Stimulated activated CD4-positive, alpha-beta T cell treated with anti-CD3 and anti-CD28 coated beads, Interleukin-4, amount 100 ng/mL, for 1 hour (primary cell): ENCODE data around the gene ITPK1.

Source experiments
- DNase-seq: peaks from one replicate; pipeline ENCODE4 v3.0.0-alpha.2; 2020

Gene ITPK1

DNA sequence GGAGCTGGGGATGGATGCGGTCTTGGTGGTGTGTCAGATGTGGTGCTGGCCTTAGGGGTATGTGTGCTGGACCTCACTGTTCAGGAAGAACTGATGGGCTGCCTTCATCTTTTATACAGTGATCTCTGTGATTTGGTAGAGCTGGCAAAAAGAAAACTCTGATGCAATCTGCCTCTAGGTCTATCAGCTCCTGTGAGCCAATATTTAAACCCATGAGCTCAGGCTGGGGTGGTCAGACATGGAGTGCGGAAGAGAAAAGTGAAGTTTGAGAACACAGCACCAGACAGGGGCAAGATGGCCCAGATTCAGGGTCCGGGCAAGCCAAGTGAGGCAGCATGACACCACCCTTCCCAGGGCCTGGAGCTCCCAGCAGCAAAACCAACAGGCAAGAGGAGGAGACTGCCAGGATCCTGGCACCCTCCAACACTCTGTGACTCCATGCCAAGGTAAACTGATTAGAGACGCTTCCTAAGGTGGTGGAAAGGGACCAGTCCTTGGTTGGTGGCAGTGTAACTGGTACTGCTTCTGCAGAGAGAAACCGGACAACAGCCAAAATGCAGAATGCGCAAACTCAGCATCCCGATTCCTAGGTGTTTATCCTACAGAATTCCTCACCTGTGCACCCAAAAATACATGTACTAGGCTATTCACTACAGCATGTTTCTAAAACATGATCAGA, 110.5 kb downstream of the ITPK1 start:
- DNase-seq = no peak

DNA sequence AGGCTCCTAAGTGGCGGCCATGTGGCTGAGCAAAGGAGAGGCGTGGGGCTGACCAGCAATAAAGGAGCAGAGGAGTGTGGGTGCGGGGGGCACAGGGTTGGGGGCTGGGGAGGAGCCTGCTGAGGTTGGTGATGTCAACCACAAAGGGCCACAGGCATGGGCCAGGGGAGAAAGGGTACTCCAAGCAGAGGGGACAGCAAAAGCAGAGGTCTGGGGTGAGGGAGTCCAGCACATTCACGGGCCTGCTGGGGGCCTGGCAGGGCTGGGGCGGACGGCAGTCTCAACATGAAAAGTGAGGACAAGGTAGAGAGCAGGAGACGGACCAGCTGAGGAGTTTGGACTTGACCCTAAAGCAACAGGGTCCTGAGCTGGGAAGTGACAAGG, 111.0 kb downstream of the ITPK1 start:
- no peak for DNase-seq

DNA sequence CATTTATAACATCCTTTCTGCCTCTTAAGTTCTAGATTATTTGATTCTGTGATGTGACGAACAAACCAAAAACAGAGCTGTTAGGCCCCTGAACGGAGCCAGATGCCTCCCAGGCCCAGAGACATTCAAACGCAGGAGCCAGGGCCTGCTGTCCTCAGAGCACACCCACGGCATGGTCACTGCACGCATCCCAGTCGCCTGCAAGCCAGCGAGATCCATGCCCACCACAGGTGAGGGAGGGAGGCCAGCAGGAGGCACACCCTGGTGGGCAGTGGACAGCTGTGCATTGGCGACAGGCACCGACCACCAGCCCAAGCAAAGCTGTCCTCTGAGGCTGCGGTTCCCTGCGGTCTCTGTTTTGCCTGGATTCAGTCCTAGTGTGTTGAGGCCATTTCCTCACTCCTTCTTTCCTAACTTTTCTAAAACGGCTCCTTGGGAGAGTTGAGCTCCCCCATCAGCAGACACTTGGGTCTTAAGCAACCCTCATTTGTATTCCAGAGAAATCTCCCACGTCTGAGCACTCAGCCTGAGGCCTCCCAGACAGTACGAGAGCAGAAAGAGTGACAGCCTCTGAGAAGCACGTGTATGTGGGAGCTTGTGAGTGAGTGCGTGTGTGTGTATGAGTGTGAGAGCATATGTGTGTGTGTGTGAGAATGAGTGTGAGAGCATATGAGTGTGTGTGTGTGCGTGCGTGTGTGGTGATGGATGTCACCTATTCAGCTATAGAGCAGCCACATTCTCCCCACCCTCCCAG, 111.6 kb downstream of the ITPK1 start:
- no peak for DNase-seq

DNA sequence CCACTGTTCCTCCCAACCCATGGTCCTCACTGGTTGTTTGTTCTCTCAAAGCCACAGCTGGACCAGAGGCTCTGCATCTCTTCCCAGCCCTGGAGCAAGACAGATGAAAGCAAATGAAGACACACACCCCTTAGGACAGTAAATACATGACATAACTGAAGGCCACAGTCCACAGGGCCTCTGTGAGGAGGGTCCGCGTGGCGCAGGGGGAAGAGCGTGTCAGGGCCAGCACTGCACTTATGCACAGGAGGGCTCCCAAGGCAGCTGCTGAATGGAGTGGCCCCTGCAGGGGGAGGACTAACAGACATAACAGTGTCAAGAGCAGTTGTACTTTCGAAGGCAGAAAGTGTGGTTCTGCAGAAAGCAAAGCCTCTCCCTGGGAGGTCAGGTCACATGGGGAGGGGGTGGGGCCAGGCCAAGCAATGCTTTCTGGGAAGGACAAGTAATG, 112.8 kb downstream of the ITPK1 start:
- DNase-seq = no peak

DNA sequence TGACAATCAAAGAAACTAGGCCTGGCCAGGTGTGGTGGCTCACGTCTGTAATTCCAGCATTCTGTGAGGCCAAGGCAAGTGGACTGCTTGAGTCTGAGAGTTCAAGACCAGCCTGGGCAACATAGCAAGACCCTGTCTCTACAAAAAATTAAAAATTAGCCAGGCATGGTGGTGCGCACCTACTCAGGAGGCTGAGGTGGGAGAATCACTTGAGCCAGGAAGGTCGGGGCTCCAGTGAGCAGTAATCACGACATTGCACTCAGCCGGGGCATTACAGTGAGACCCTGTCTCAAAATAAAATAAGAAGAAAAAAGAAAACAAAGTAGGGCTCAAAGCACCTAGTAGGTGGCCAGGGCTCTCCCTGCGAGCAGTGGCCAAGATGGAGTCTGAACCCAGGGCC, 113.7 kb downstream of the ITPK1 start:
- no peak for DNase-seq

DNA sequence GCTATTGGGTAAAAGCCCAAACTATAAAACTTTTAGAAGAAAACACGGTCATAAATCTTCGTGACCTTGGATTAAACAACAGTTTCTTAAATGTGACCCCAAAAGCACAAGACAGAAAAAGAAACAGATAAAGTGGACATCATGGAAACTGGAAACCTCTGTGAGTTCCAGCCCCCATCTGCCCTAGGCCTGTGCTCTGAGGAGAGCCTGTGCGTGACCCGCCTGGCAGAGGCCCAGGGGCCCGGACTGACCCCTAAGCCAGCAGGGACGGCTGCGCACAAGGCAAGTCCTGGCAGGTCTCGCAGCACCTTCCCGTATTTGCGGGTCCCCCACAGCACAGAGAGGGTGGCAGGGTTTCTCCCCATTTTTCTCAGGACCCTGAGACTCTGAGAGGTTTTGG, 116.8 kb downstream of the ITPK1 start:
- DNase-seq = no peak

DNA sequence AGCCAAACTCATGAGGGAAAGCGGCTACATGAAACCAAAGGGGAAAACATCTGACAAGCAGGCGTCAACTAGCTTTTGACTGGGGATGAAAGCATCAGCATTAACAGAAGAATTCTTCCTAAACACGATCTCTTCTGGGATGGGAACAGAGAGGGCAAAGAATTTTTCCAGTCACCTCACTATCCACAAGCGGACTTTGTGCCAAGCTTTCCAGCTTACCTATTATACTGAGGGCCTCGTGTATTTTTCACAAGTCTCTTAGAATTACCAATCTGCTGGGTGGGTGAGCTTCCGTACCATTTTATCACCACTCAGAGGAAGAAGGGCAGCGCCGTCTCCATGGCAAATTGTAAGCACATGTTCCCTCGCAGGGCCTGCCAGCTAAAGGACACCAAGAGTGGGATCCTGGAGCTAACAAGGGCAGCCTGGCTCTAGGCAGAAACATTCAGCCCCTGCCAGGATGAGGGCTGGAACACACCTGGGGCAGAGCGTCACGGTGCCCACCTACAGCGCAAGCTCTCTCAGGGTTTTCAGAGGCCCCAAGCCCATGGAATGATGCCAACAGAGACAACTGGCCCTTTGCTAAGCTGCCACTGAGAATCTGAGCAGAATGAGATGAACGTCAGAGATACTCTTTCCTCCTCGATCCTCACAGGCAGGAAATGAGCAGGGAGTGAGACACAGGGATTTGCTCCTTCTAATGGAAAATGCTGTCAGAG, 118.2 kb downstream of the ITPK1 start:
- DNase-seq = no peak

DNA sequence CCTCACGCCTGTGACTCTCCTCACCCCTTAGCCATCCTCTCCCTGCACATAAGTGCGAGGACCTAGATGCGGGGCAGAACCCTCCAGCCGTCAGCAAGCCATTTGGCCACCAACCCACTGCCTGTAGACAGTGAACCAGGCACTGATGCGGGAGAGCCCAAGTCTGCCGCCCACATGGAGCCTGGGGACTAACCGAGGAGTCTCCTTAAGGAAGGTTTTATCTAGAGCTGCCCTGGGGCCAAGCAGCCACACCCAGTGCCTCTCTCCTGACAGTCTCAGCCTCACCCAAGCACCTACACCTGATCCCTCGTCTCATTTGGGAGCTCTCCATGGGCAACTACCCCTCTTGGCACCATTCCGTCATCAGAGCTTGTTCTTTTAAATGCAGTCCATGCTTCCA, 120.1 kb downstream of the ITPK1 start:
- DNase-seq = no peak

DNA sequence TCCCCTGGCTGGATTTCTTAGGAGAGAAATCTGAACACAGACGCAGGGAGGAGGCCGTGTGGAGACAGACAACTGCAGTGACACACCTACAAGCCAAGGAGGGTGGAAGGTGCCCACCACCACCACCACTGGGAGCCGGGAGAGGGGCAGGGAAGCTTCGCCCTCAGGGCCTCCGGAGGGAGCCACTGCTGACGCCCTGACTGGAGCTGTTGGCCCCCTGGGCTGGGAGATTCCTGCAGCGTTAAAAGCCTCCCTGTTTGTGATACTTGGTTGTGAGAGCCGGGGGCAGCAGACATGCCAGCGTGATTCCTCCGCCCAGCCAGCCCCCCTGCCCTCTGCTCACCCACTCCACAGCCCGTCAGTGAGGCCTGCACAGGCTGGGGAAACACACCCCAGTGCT, 120.8 kb downstream of the ITPK1 start:
- no peak for DNase-seq

DNA sequence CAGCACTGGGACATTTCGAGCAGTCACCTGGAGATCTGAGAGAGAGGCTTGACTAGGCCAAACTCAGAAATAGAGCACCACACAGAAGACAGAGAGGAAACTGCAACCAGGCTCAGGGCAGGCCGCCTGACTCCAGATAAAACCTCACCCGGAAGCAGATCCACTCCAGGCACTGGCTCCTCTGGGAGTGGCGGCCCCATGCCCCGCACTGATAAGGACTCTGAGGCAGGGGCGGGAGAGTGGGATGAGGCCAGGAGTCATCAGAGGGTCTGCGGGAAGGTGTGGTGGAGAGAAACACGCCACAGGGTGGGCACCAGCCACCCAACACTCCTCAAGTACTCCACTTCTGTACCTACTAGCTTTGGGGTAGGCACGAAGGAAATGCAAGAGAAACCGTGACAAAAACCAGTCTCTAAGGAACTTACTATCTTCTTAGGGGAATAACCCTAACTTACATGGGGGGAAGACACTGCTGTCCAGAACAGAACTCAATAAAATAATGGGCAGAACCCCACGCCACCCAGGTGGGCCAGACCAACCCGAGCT, 121.5 kb downstream of the ITPK1 start:
- no peak for DNase-seq

DNA sequence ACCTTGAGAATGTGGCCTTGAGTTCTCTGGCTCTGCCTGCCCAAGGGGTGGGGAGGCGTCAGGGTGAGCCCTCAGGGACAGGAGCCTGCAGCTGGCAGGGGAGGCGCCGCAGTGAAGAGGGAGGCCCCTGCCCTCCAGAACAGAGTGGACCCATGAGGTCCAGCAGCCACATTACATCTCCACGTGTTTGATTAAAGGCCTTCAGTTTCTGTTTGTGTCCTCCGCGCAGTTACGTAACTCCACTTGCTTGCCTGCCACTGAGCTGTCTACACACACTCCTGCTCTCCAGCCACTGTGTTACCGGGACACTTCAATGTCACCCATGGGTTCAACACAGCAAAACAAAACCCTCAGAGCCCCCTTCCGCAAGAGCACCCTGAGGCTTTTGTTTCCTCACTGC, 122.4 kb downstream of the ITPK1 start:
- DNase-seq = no peak

DNA sequence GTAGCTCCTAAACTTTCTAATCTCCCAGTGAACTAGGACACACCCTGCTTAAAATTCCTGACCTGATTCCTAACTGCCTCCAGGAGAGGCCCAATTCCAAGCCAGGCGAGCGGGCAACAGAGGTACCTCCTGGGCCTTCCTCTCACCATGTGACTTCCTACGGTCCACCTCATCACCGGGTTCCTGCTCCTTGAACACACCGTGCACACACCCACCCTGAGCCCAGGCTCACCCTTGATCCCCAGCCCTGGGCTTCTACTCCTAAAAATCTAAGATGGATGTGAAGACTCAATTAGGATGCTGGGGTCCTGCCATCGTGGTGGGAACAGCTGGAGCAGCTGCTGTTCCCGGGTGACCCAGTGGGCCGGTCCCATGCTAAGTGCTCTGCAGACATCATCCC, 124.2 kb downstream of the ITPK1 start:
- no peak for DNase-seq

DNA sequence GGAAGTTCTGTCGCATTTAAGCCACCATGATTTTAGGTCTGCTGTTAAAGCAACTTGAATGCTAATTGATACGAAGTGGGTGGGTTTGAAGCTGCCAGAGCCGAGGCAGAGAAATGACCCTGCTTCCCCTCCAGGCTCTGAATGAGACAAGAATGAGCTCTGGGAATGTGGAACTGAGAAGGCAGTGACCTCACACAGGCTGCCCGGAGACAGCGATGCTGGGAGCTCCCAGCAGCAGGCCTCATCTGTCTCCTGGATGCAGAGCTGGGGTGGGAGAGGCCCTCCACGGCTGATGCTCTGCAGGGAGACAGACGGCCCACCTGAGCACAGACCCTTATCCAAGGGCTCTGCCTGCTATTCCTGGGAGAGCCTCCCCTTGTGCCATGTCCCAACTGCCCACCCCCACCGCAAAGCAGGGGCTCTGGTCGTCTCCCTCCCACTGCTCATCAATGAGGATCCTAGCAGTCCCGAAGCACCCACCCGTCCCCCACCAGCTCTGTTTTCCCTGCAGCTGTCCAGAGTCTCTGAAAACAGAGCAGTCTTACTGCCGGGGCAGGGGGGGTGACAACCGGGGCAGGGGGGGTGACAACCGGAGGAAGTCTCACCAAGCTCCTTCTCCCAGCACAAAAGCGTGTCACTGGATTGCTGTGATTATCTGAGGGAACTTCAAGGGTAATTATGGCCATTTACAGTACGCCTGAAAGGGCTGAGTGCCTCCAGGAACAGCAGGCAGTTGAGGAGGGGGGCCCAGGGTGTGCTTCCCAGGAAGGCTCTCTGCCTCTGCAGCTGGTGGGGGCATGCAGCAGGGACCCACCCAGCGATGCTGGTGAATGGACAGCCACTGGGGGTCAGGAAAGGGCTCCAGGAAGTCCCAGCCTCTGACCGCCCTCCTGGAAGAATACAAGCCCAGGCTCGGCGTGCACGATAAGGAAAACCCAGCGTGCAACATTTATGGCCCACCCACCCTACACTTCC, 125.0 kb downstream of the ITPK1 start:
- DNase-seq = no peak

DNA sequence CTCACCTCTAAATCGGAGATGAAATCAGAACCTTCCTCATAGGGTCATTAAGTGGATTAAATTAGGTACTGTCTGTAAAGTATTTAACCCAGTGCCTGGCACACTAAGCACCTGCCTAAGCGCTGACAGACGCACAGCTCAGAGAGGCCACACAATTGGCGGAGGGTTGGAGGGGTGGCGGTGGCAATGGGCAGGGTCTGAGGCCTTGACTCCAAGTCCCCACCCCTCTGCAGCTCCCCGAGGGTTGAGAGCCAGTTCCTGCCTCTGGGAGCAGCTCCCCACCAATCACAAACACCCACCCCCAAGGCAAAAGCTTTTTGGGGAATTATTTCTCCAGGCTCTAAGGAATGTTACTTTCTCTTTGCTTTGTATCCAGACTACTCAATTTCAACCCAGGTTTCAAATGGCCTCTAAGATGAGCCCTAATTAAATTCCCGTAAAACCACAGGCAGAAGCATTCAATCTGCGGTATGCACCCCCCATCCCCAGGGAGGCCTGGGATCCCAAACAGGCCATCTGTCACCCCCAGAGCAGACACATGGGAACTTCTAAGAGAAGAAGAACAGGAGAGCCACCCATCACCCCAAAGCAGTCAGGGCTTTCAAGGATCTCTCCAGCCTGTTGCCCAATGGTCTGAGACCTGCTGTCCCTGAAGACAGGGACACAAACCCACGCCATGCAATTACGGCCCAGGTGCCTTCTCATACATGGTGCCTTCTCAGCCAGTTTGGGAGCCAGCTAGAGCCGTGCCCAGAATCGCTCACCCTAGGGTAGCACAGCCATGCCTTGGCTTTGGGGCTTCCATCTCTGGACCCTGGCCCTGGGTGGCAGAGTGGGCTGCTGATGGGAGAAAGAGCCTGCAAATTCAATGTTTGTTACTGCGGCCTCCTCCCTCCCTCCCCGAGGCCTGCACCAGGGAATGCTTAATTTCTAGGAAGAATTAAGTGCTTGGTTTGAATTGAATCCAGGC, 126.7 kb downstream of the ITPK1 start:
- DNase-seq = no peak

DNA sequence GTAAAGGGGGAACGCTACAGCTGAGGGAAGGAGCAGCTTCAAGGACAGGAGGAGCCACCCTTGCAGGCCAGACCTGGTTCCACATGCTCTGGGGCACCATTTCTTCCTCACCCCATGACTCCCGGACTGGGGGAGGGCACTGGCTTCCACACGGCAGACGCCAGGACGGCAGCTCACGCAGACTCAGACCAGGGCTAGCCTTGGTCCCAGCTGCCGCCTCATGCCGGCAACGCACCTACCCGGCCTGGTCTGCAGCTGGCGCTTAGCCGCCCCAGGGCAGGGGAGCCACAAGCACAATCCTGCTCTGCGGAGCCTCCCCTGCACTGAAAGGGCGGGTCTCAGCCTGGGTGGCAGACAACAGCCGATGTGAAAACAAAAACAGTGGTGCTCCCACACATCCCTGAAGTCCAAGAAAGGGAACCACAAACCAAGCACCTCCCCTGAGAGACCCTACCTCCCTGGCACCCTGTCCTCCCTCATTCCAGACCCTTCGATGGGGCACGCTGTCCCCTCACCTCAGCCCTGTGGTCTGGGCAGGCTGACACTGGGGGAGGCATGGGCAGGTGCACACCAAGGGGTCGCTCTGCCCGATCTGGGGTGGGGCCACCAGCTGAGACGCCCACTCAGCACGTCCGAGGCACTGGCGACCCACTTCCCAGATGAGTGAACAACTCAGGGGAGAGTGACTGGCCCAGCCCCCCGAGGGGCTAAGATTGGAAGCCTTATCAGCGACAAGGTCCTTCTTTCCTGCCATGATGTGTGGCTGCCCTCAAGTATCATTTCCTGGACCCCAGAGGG, 127.8 kb downstream of the ITPK1 start:
- no peak for DNase-seq

DNA sequence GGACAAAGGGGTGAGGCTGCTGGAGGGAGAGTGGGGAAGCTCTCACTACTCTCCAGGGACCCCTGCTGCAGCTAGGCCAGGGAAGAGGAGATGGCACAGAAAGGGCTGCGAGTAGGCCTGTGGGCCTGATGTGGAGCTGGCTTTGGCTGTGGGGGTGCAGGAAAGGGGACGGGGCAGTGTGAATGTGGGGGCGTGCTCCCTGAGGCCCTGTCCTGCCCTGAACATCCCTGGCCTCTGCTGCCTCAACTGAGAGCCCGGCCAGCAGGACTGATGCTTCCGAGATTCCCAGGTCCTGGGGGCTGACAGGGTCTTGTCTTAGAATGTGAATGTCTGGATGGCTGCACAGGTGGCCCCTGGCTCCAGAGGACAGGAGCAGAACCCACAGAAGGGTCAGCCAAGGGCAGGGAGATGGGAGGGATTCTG, 128.6 kb downstream of the ITPK1 start:
- DNase-seq = no peak

DNA sequence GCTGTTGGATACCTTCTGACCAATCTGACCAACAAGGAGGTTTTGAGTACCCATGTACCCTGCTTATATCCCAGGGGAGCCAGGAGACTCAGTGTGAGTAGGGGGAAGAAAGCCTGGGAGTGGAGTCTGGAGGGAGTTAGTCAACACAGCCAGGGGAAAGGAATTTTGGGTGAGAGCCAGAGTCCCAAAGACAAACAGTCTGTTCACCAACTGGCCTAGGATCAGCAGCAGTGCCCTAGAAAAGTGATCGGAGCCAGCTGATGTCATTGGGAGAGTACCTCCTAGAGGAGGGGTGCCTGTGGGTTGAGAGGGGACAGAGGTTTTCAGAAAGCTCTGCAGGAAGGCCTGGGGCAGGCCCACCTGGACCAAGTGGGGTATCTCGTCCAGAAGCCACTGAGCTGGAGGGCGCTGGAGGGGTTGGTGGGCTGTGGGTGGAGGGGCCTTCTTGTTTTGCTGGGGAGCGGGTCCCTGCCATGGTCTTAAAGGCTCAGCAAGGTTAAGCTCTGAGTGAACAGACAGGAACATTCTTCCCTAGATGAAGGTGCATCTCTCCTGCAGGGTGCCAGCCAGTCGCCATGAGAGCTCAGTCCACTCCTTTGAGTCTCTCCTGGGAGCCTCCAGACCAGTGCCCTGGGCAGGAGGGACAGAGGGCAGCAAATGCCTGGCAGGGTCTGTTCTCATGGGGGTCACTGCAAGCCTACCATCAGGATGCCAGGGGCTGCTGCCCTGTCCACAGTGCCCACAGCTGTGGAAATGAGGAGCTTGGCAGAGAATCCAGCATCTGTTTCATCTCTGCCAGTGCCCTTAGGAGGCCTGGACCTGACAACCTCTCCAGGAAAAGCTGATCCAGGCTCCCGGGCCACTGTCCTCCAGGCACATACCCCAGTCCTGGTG, 129.2 kb downstream of the ITPK1 start:
- no peak for DNase-seq

DNA sequence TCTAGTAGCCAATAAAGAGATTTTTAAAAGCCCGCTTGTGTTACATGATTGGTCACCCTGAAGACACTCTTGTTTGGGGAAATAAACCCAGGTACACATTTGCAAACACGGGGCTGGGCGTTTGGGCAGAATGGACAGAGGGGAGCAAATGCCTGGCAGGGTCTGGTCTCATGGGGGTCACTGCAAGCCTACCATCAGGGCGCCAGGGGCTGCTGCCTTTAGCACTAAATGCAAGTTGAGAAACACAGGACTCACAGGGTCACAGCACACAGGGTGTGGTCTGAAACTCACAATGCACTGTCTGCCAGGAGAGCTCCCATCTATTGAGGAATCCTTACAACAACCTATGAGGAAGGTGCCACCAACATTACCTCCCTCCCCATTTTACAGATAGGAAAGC, 130.2 kb downstream of the ITPK1 start:
- no peak for DNase-seq

DNA sequence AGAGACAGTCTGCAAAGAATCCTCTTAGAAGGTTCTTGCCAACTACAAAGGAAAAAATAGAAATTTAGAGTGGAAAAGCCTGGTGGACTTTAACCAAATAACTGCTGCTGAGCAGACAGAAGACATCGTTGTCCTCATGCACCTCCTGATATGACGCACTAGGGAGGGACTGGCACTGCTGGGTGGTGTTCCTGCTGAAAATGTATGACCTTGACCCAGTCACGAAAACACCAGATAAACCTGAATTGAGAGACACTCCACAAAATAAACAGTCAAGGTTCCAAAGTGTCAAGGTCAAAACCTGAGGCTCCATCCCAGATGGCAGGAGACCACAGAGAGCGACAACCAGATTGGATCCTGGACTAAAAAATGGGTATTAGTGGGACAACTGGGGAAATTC, 130.8 kb downstream of the ITPK1 start:
- no peak for DNase-seq
